ENCODE data around the gene UPK1B. TPM values are rescaled to one million over a fixed set of nuclear protein-coding genes. Genes with fewer than 3 reads are reported as not detected.

The UPK1B gene
- total RNA-seq, 1 donor from 2014 or later: not detected

DNA sequence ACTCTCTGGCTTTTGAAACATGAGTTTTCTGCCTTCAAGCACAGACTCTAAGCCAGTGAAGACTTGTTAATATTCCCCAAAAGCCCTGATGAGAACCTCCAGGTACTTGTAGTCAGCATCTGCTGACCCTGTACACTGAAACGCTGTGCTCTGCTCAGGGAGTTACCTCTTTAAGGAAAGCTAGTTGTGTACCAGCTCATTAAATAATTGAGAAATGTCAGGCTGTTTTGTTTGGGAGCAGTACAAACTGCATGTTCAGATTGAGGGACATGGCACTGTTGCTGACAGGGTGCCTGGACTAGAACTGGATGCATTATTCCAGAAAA is 21.7 kb downstream of the UPK1B start:
- Histone ChIP-seq H3K4me3 (ENCODE audit: low read length in 3 of 3) (no peak overlapping the region), H3K36me3 (ENCODE audit: control insufficient read depth in 3 of 3, insufficient read depth in 3 of 3, low read length in 3 of 3) (no peaks in the 10 kb centered on the region), H3K9me3 (ENCODE audit: control insufficient read depth in 3 of 3, low read length in 3 of 3) (no peaks in the 10 kb centered on the region), H3K4me1 (ENCODE audit: control insufficient read depth in 3 of 3, insufficient read depth in 3 of 3, low read length in 3 of 3) (no peaks in the 10 kb centered on the region), H3K27me3 (ENCODE audit: control insufficient read depth in 3 of 3, insufficient read depth in 3 of 3, low read length in 3 of 3) (no peaks in the 10 kb centered on the region), H3K9ac (ENCODE audit: low read depth in 1 of 3, low read length in 3 of 3) (no peak overlapping the region), H3K27ac (ENCODE audit: low read depth, low read length) (no peak overlapping the region)

DNA sequence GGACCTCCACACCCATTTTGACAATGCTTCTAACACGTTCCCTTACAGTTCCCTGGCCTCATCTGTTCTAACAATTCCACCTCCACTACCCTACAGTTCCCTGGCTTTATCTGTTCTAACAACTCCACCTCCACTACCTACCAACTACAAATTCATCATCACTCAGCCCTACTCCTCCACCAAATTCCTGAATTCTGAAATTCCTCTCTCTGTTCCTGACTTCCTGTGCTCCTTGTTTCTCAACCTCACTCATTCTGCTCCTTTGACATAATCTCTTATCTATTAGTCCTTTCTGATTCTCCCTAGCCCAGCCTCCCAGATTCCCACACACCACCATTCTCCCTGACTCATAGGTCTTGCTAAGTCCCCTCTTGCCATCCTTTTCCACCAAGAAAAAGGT is 22.5 kb downstream of the UPK1B start:
- no peaks in the 10 kb centered on the region for H3K36me3 ChIP-seq (ENCODE audit: control insufficient read depth in 3 of 3, insufficient read depth in 3 of 3, low read length in 3 of 3)
- H3K9me3 ChIP-seq (ENCODE audit: control insufficient read depth in 3 of 3, low read length in 3 of 3): no peaks in the 10 kb centered on the region
- H3K4me1 ChIP-seq (ENCODE audit: control insufficient read depth in 3 of 3, insufficient read depth in 3 of 3, low read length in 3 of 3): no peaks in the 10 kb centered on the region
- no peaks in the 10 kb centered on the region for H3K27me3 ChIP-seq (ENCODE audit: control insufficient read depth in 3 of 3, insufficient read depth in 3 of 3, low read length in 3 of 3)
- no peak overlapping the region for H3K4me3 ChIP-seq (ENCODE audit: low read length in 3 of 3)
- H3K27ac ChIP-seq (ENCODE audit: low read depth, low read length): no peak overlapping the region
- no peak overlapping the region for H3K9ac ChIP-seq (ENCODE audit: low read depth in 1 of 3, low read length in 3 of 3)

DNA sequence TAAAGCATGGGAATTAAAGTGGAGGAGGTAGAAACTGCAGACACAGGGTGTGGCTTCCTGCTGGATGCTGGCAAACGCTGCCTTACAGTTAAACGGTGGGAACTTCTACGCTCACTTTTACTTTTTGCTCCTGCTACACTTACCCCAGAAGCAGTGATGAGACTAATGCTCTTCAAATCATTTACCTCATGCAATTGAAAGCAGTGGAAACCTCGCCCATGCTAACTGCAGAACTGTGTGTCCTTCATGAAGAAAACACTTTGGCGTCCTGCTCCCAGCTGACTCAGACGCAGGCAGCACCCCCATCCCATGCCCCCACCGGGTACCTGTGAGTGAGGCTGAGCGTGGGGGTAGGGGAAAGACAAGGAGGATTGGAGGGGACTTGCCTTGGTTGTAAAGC is 31.8 kb downstream of the UPK1B start:
- Histone ChIP-seq H3K9ac (ENCODE audit: low read depth in 1 of 3, low read length in 3 of 3) (no peak overlapping the region), H3K4me3 (ENCODE audit: low read length in 3 of 3) (no peak overlapping the region)

DNA sequence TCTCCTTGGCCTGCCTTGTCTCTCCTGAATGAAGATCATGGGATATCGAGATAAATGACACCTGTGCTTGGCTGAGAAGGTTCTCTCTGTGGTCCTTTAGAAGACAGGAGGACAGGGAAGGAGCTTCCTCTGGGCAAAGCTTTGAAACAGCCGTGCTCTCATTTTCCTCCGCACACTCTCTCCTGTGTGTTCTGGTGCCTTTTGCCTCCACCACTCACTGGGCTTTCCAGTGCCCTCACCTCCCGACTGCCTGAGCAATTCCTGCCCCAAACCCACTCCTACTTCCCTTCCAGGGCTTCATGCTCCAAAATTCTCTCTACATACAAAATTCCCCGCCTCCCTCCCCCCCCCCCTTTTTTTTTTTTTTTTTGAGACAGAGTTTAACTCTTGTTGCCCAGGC is 32.3 kb downstream of the UPK1B start:
- no peaks in the 10 kb centered on the region for H3K4me1 ChIP-seq (ENCODE audit: control insufficient read depth in 3 of 3, insufficient read depth in 3 of 3, low read length in 3 of 3)
- no peak overlapping the region for H3K4me3 ChIP-seq (ENCODE audit: low read length in 3 of 3)
- no peak overlapping the region for H3K9ac ChIP-seq (ENCODE audit: low read depth in 1 of 3, low read length in 3 of 3)
- no peak overlapping the region for H3K27ac ChIP-seq (ENCODE audit: low read depth, low read length)
- peaks cover 3 to 6% (median 4%) of the 10 kb centered on the region in 3 donors for H3K36me3 ChIP-seq (ENCODE audit: control insufficient read depth in 3 of 3, insufficient read depth in 3 of 3, low read length in 3 of 3)
- H3K27me3 ChIP-seq (ENCODE audit: control insufficient read depth in 3 of 3, insufficient read depth in 3 of 3, low read length in 3 of 3): no peaks in the 10 kb centered on the region
- H3K9me3 ChIP-seq (ENCODE audit: control insufficient read depth in 3 of 3, low read length in 3 of 3): no peaks in the 10 kb centered on the region

More for the DNA sequence above, 31.8 kb downstream of the UPK1B start:
- Histone ChIP-seq H3K36me3 (ENCODE audit: control insufficient read depth in 3 of 3, insufficient read depth in 3 of 3, low read length in 3 of 3) (peaks cover 3 to 6% (median 3%) of the 10 kb centered on the region in 3 donors), H3K9me3 (ENCODE audit: control insufficient read depth in 3 of 3, low read length in 3 of 3) (no peaks in the 10 kb centered on the region), H3K27ac (ENCODE audit: low read depth, low read length) (no peak overlapping the region), H3K27me3 (ENCODE audit: control insufficient read depth in 3 of 3, insufficient read depth in 3 of 3, low read length in 3 of 3) (no peaks in the 10 kb centered on the region), H3K4me1 (ENCODE audit: control insufficient read depth in 3 of 3, insufficient read depth in 3 of 3, low read length in 3 of 3) (no peaks in the 10 kb centered on the region)

DNA sequence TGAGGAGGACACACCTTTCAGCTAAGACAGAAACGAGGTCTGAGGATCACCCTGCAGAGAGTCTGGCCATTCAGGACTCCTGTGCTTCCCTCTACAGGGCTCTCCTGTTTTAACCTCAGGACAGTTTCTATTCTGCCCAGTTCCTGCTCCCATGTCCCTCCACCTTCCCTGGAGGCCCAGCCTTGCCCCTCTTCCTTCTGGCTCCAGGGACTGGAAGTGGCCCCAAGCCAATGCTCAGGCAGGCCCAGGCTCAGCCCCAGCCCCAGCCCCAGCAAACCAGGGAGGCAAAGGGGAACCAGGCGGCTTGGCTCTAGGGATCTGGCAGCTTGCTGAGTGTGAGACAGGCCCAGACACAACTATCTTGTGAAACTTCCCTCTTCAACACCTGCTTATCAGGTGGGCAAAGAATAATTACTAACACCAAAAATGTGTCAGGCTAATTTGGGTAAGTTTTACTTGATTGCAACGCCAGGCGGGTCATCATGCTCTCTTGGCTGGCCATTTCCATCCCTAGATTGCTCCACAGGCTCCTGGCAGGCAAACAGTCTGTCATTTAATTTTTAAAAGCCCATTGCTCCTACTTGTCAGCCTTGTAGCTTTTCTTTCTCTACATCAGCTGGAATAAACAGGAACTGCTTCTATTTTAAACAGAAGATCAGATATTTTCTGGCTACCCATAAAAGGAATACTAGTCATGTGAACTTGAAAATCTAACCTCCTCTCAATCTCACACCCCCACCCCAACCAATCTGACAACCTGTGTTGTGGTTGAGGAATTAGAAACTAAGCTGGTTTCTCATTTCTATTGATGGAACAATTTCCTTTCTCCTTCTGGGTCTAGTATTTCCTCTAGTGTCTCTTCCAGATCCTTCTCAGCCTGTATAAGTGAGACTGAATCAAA is 33.5 kb downstream of the UPK1B start:
- no peaks in the 10 kb centered on the region for H3K27me3 ChIP-seq (ENCODE audit: control insufficient read depth in 3 of 3, insufficient read depth in 3 of 3, low read length in 3 of 3)
- no peaks in the 10 kb centered on the region for H3K4me1 ChIP-seq (ENCODE audit: control insufficient read depth in 3 of 3, insufficient read depth in 3 of 3, low read length in 3 of 3)
- H3K9ac ChIP-seq (ENCODE audit: low read depth in 1 of 3, low read length in 3 of 3): no peak overlapping the region
- H3K27ac ChIP-seq (ENCODE audit: low read depth, low read length): no peak overlapping the region
- peaks cover 5 to 10% (median 8%) of the 10 kb centered on the region in 3 donors for H3K36me3 ChIP-seq (ENCODE audit: control insufficient read depth in 3 of 3, insufficient read depth in 3 of 3, low read length in 3 of 3)
- no peaks in the 10 kb centered on the region for H3K9me3 ChIP-seq (ENCODE audit: control insufficient read depth in 3 of 3, low read length in 3 of 3)
- no peak overlapping the region for H3K4me3 ChIP-seq (ENCODE audit: low read length in 3 of 3)

DNA sequence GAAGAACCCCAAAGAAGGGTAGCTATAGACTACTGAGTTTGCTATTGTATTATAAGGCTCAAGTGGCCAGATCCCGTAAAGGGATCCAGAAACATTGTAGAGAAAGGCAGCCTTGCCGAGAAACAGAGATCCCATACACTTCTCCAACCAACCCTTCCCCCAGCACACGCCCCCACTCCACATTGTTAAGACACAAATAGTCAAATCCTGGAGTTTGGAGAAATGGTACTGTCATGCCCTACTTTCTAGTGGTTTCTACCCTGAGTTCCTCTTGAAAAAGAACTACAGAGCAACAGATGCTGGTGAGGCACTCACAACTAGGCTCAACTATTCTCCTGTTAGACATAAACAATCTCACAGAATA is 34.1 kb downstream of the UPK1B start:
- Histone ChIP-seq H3K36me3 (ENCODE audit: control insufficient read depth in 3 of 3, insufficient read depth in 3 of 3, low read length in 3 of 3) (peaks cover 8 to 16% (median 14%) of the 10 kb centered on the region in 3 donors), H3K9ac (ENCODE audit: low read depth in 1 of 3, low read length in 3 of 3) (no peak overlapping the region), H3K27ac (ENCODE audit: low read depth, low read length) (no peak overlapping the region), H3K4me3 (ENCODE audit: low read length in 3 of 3) (no peak overlapping the region), H3K4me1 (ENCODE audit: control insufficient read depth in 3 of 3, insufficient read depth in 3 of 3, low read length in 3 of 3) (no peaks in the 10 kb centered on the region), H3K27me3 (ENCODE audit: control insufficient read depth in 3 of 3, insufficient read depth in 3 of 3, low read length in 3 of 3) (no peaks in the 10 kb centered on the region), H3K9me3 (ENCODE audit: control insufficient read depth in 3 of 3, low read length in 3 of 3) (no peaks in the 10 kb centered on the region)

DNA sequence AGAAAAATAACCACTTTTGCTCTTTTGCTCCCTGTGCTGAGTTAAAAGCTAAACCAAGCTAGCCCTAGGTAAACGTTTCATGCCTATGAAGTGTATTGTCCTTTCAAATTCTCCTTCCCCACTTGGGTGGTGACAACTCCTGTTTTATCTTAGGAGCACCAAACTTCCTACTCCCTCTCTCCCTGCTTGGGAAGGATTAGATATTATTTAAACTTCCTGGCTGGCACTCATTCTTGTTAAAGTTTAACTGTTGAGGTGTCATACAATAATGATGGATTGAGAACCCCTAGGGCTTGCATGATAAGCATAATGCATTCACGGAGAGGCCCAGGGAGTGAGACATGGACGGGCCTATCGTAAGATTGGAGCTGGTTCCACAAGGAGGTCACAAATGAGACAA is 37.8 kb downstream of the UPK1B start:
- H3K27me3 ChIP-seq (ENCODE audit: control insufficient read depth in 3 of 3, insufficient read depth in 3 of 3, low read length in 3 of 3): no peaks in the 10 kb centered on the region
- H3K36me3 ChIP-seq (ENCODE audit: control insufficient read depth in 3 of 3, insufficient read depth in 3 of 3, low read length in 3 of 3): peaks cover 21 to 43% (median 37%) of the 10 kb centered on the region in 3 donors
- H3K27ac ChIP-seq (ENCODE audit: low read depth, low read length): no peak overlapping the region
- no peak overlapping the region for H3K9ac ChIP-seq (ENCODE audit: low read depth in 1 of 3, low read length in 3 of 3)
- no peak overlapping the region for H3K4me3 ChIP-seq (ENCODE audit: low read length in 3 of 3)
- H3K9me3 ChIP-seq (ENCODE audit: control insufficient read depth in 3 of 3, low read length in 3 of 3): no peaks in the 10 kb centered on the region
- H3K4me1 ChIP-seq (ENCODE audit: control insufficient read depth in 3 of 3, insufficient read depth in 3 of 3, low read length in 3 of 3): no peaks in the 10 kb centered on the region

DNA sequence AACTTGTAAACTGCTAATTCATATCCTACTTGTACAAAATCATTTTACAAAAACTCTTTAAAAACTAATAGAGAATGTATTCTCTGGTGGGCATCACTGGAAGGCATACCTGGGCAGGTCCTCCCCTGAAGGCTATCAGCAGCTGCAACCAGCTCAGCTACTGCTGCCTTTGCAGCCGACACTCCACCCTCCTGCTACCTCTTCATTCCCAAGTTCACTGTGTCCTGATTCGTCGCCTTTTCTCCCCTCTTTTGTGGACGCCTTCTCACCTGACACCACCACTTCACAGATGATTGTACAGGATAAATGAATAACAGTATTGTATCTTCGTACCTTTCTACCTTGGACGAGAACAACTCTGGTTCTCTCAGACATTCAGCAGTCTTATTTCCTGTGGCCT is 38.4 kb downstream of the UPK1B start:
- peaks cover 21 to 44% (median 37%) of the 10 kb centered on the region in 3 donors for H3K36me3 ChIP-seq (ENCODE audit: control insufficient read depth in 3 of 3, insufficient read depth in 3 of 3, low read length in 3 of 3)
- no peaks in the 10 kb centered on the region for H3K27me3 ChIP-seq (ENCODE audit: control insufficient read depth in 3 of 3, insufficient read depth in 3 of 3, low read length in 3 of 3)
- no peak overlapping the region for H3K27ac ChIP-seq (ENCODE audit: low read depth, low read length)
- no peaks in the 10 kb centered on the region for H3K9me3 ChIP-seq (ENCODE audit: control insufficient read depth in 3 of 3, low read length in 3 of 3)
- no peak overlapping the region for H3K4me3 ChIP-seq (ENCODE audit: low read length in 3 of 3)
- H3K9ac ChIP-seq (ENCODE audit: low read depth in 1 of 3, low read length in 3 of 3): no peak overlapping the region
- no peaks in the 10 kb centered on the region for H3K4me1 ChIP-seq (ENCODE audit: control insufficient read depth in 3 of 3, insufficient read depth in 3 of 3, low read length in 3 of 3)

DNA sequence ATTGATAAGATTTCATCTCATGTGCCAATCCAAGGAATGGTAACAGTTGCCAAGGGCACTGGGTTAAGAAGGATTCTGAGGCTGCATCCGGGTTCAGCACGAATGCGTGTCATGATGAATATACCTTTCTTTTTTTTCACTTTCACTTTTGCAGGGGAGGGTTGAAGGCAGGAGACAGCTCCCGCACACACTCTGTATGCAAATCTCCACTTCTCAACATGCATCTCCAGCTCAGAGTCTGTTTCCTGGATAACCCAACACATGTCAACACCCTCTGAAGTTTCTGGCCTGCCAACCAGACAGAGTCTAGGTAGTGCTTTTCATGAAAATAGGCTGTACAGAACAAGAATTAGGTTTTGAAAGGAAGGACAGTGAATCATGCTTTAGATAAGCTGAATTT is 45.7 kb downstream of the UPK1B start:
- H3K4me1 ChIP-seq (ENCODE audit: control insufficient read depth in 3 of 3, insufficient read depth in 3 of 3, low read length in 3 of 3): no peaks in the 10 kb centered on the region
- H3K27me3 ChIP-seq (ENCODE audit: control insufficient read depth in 3 of 3, insufficient read depth in 3 of 3, low read length in 3 of 3): no peaks in the 10 kb centered on the region
- peaks cover 29 to 64% (median 58%) of the 10 kb centered on the region in 3 donors for H3K36me3 ChIP-seq (ENCODE audit: control insufficient read depth in 3 of 3, insufficient read depth in 3 of 3, low read length in 3 of 3)

DNA sequence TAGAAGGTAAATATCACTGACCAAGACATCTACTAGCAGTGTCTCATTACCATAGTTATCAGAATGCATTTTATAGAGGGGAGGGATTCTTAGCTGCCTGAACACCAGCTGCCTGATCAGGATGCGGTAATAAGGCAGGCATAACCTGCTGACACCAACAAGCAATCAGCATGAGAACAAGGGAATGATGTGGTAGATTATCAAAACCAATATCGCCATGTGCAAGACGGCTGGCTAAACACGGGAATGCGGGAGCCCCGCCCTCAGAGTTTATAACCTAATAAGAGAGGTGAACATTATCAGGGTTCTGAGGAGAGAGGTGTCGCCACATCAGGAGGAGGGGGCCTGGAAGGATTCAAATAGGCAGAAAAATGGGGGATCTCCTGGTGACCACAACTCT is 46.8 kb downstream of the UPK1B start:
- no peak overlapping the region for H3K27ac ChIP-seq (ENCODE audit: low read depth, low read length)
- no peak overlapping the region for H3K4me3 ChIP-seq (ENCODE audit: low read length in 3 of 3)
- H3K9ac ChIP-seq (ENCODE audit: low read depth in 1 of 3, low read length in 3 of 3): no peak overlapping the region
- H3K27me3 ChIP-seq (ENCODE audit: control insufficient read depth in 3 of 3, insufficient read depth in 3 of 3, low read length in 3 of 3): no peaks in the 10 kb centered on the region
- no peaks in the 10 kb centered on the region for H3K9me3 ChIP-seq (ENCODE audit: control insufficient read depth in 3 of 3, low read length in 3 of 3)
- H3K36me3 ChIP-seq (ENCODE audit: control insufficient read depth in 3 of 3, insufficient read depth in 3 of 3, low read length in 3 of 3): peaks cover 26 to 55% (median 54%) of the 10 kb centered on the region in 3 donors
- H3K4me1 ChIP-seq (ENCODE audit: control insufficient read depth in 3 of 3, insufficient read depth in 3 of 3, low read length in 3 of 3): no peaks in the 10 kb centered on the region

More for the DNA sequence above, 45.7 kb downstream of the UPK1B start:
- H3K4me3 ChIP-seq (ENCODE audit: low read length in 3 of 3): no peak overlapping the region
- H3K9ac ChIP-seq (ENCODE audit: low read depth in 1 of 3, low read length in 3 of 3): no peak overlapping the region
- no peaks in the 10 kb centered on the region for H3K9me3 ChIP-seq (ENCODE audit: control insufficient read depth in 3 of 3, low read length in 3 of 3)
- no peak overlapping the region for H3K27ac ChIP-seq (ENCODE audit: low read depth, low read length)

All from skeletal muscle tissue (tissue), 4 donors.